Spleen (tissue), 11 donors: ENCODE data around the gene RP9. TPM values are rescaled to one million over a fixed set of nuclear protein-coding genes. Genes with fewer than 3 reads are reported as not detected.

ENCODE experiments used
- DNase-seq: peaks from one replicate; pipeline ENCODE4 v3.0.0-alpha.2; 2020
- H3K27ac ChIP-seq, 8 donors: fragments of 200-600 bp; sonication (generic) in 7 of 8; 1 replicate in 4 of 8; 2 replicates in 4 of 8; pipeline versions ENCODE4 v1.5.0 to v1.8.0; 2016 to 2021; ENCODE audit warnings: inconsistent platforms in 4 of 8, mild to moderate bottlenecking in 4 of 8, moderate library complexity in 1 of 8
- H3K27me3 ChIP-seq, 7 donors: fragments of 200-600 bp; sonication (generic) in 6 of 7; replicated peaks in 1 of 7; 1 replicate in 4 of 7; 2 replicates in 3 of 7; pipeline versions ENCODE4 v1.5.0 to v1.8.0; 2016 to 2021; ENCODE audit warnings: inconsistent platforms in 3 of 7, mild to moderate bottlenecking in 1 of 7
- H3K36me3 ChIP-seq, 6 donors: fragments of 200-600 bp; sonication (generic) in 5 of 6; 1 replicate in 4 of 6; 2 replicates in 2 of 6; pipeline versions ENCODE4 v1.5.0 to v1.8.0; 2016 to 2021; ENCODE audit warnings: inconsistent platforms in 2 of 6
- H3K4me1 ChIP-seq, 6 donors: fragments of 200-600 bp; sonication (generic) in 5 of 6; 1 replicate in 3 of 6; 2 replicates in 3 of 6; pipeline versions ENCODE4 v1.5.0 to v1.8.0; 2016 to 2021; ENCODE audit warnings: inconsistent platforms in 3 of 6
- H3K4me3 ChIP-seq, 8 donors: fragments of 200-600 bp; sonication (generic) in 7 of 8; 1 replicate in 4 of 8; 2 replicates in 4 of 8; pipeline versions ENCODE4 v1.5.0 to v1.8.0; 2016 to 2021; ENCODE audit warnings: inconsistent platforms in 4 of 8, mild to moderate bottlenecking in 4 of 8, moderate library complexity in 2 of 8
- H3K9me3 ChIP-seq, 8 donors: fragments of 200-600 bp; sonication (generic) in 7 of 8; 1 replicate in 4 of 8; 2 replicates in 4 of 8; pipeline versions ENCODE4 v1.5.0 to v1.8.0; 2016 to 2021; ENCODE audit warnings: inconsistent platforms in 4 of 8
- POLR2A ChIP-seq, 3 donors: fragments of 450-650 bp; IDR thresholded peaks; one replicate each; pipeline ENCODE4 v1.5.1; 2017; ENCODE audit warnings: antibody characterized with exemption in 3 of 3, mild to moderate bottlenecking in 1 of 3
- POLR2AphosphoS5 ChIP-seq, 3 donors: sonication (generic); formaldehyde crosslinking; IDR thresholded peaks; one replicate each; pipeline ENCODE4 v1.5.1; 2017; ENCODE audit warnings: antibody characterized with exemption in 3 of 3
- WGBS, 5 donors: extraction: QIAGEN DNeasy Blood & Tissue Kit in 3 of 5; methylation state at CpG; one replicate each; pipeline versions ENCODE4 v1.1.5 to v1.1.7; 2013 to 2018; 5-methylcytosine and 5-hydroxymethylcytosine counted together
- intact Hi-C: fragments of 100-400 bp; cut with DNase I; formaldehyde crosslinking; loops from one replicate; pipeline ENCODE4 v1.15.0; 2023; ENCODE audit warnings: low total_unique reads
- polyA plus RNA-seq, 3 donors: library from polyadenylated mRNA; stranded (reverse); fragments of 200-250 nt; gene quantifications; one replicate each; pipeline ENCODE4 v1.2.1, GENCODE V29; 2013
- total RNA-seq, 7 donors: library from RNA; depleted of rRNA in 3 of 7; stranded (reverse); fragments of >200 nt in 3 of 7; fragmentation: NEBNext Ultra II Directional in 4 of 7; extraction: Animal tissue kit (Norgen Biotek cat#: 25700) in 4 of 7; gene quantifications; one replicate each; pipeline versions ENCODE4 v1.1.0 to v1.2.1, GENCODE V29; 2016 to 2021
- TF ChIP-seq, protein P1 (sequence below), 11 experiments: fragments of 200-600 bp in 7 of 11; fragments of 450-650 bp in 4 of 11; sonication (generic) in 4 of 11; IDR thresholded peaks in 8 of 11; conservative IDR thresholded peaks in 3 of 11; 1 replicate in 7 of 11; 2 replicates in 4 of 11; pipeline versions ENCODE4 v1.4.0 to v1.8.0; 2016 to 2021; ENCODE audit warnings: antibody characterized with exemption in 11 of 11, inconsistent platforms in 4 of 11, mild to moderate bottlenecking in 1 of 11
- donor health status: healthy with polysubstance abuse.
- donor health status: DM: no; HTN: no; CAD: no; lungs with moderate emphysema.
- donor health status: DM: no; HTN: no; CAD: no.
- donor health status: Bipolar disorder and iron deficiency.
- donor health status: healthy.
- donor health status: DM: no; HTN: no; CAD: no.
- donor health status: DM: yes; HTN: yes; CAD: no.

Gene RP9
- total and polyA plus RNA-seq, 10 donors = 12.6 to 48.1 (median 20.5) TPM

DNA sequence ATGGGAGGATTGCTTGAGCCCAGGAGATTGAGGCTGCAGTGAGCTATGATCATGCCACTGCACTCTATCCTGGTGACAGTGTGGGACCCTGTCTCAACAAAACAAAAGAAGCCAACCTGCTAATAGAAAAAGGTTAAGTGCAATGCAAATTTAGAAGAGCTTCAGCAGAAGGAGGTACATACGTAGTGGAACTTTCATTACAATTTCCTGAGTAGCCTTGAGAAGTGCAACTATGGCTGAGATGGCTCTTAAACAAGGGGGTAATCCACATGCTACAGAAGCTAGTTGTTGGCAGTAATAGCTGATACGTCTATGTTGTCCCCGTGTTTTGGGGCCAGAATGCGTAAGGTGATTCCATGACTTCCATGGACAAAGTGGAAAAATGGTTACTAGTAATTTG, 36.0 kb downstream of the RP9 start:
- H3K27me3 ChIP-seq = no peaks in the 10 kb centered on the region
- H3K27ac ChIP-seq = no peak overlapping the region
- H3K4me1 ChIP-seq = peaks cover 0 to 10% (median 0%) of the 10 kb centered on the region in 6 donors
- H3K36me3 ChIP-seq = no peaks in the 10 kb centered on the region
- no peak overlapping the region for H3K4me3 ChIP-seq
- peaks cover 0 to 32% (median 24%) of the 10 kb centered on the region in 8 donors for H3K9me3 ChIP-seq
- intact Hi-C loops = no loop called here
- TF ChIP-seq POLR2AphosphoS5 (IDR thresholded peaks at IDR 0.05) (no peak), POLR2A (IDR thresholded peaks at IDR 0.05) (no peak)
- TF ChIP-seq, protein P1, sequence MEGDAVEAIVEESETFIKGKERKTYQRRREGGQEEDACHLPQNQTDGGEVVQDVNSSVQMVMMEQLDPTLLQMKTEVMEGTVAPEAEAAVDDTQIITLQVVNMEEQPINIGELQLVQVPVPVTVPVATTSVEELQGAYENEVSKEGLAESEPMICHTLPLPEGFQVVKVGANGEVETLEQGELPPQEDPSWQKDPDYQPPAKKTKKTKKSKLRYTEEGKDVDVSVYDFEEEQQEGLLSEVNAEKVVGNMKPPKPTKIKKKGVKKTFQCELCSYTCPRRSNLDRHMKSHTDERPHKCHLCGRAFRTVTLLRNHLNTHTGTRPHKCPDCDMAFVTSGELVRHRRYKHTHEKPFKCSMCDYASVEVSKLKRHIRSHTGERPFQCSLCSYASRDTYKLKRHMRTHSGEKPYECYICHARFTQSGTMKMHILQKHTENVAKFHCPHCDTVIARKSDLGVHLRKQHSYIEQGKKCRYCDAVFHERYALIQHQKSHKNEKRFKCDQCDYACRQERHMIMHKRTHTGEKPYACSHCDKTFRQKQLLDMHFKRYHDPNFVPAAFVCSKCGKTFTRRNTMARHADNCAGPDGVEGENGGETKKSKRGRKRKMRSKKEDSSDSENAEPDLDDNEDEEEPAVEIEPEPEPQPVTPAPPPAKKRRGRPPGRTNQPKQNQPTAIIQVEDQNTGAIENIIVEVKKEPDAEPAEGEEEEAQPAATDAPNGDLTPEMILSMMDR (IDR thresholded peaks at IDR 0.05 in 8 of 11, conservative IDR thresholded peaks at IDR 0.05 in 3 of 11) = no peak
- no peak for DNase-seq
- WGBS, 5 donors = 84 to 97% (median 92%) methylated on average over 4 of the region's 4 CpGs

DNA sequence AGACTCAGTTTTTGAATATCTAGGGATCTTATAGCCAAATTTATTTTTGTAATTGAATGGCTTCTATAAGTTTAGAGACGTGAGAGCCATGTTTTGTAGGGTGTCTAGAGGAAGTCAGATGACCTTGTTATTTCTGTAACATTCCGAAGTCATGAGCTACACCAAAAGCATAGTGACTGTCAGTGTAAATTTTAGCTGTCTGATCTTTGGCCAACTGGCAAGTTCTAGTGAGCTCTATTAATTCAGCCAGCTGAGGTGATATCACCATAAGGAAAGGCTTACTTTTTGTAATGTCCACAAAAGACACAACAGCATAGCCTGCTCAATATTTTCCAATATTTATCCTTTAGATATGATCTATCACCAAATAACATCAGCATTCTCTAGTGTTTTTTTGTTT, 36.7 kb downstream of the RP9 start:
- H3K36me3 ChIP-seq = no peaks in the 10 kb centered on the region
- peaks cover 0 to 37% (median 24%) of the 10 kb centered on the region in 8 donors for H3K9me3 ChIP-seq
- WGBS, 5 donors = 58 to 70% (median 61%) methylated on average over 2 of the region's 2 CpGs
- H3K27ac ChIP-seq = no peak overlapping the region
- intact Hi-C loops = no loop called here
- no peak for DNase-seq
- TF ChIP-seq POLR2A (IDR thresholded peaks at IDR 0.05) = no peak
- TF ChIP-seq, protein P1 (IDR thresholded peaks at IDR 0.05 in 8 of 11, conservative IDR thresholded peaks at IDR 0.05 in 3 of 11) = no peak
- TF ChIP-seq POLR2AphosphoS5 (IDR thresholded peaks at IDR 0.05) = no peak
- peaks cover 0 to 10% (median 0%) of the 10 kb centered on the region in 6 donors for H3K4me1 ChIP-seq
- no peak overlapping the region for H3K4me3 ChIP-seq
- no peaks in the 10 kb centered on the region for H3K27me3 ChIP-seq

DNA sequence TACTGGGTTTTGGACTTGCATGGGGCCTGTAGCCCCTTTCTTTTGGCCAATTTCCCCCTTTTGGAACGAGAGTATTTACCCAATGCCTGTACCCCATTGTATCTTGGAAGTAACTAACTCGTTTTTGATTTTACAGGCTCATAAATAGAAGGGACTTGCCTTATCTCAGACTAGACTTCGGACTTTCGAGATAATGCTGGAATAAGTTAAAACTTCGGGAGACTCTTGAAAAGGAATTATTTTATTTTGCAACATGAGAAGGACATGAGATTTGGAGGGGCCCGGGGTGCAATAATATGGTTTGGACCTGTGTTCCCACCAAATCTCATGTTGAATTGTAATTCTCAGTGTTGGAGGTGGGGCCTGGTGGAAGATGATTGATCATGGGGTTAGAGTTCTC, 38.4 kb downstream of the RP9 start:
- DNase-seq = no peak
- TF ChIP-seq, protein P1 (IDR thresholded peaks at IDR 0.05 in 8 of 11, conservative IDR thresholded peaks at IDR 0.05 in 3 of 11) = no peak
- TF ChIP-seq POLR2AphosphoS5 (IDR thresholded peaks at IDR 0.05) = no peak
- TF ChIP-seq POLR2A (IDR thresholded peaks at IDR 0.05) = no peak
- no peaks in the 10 kb centered on the region for H3K4me1 ChIP-seq
- no peak overlapping the region for H3K4me3 ChIP-seq
- H3K27me3 ChIP-seq = no peaks in the 10 kb centered on the region
- intact Hi-C loops = no loop called here
- 69 to 88% (median 76%) methylated on average over 6 of the region's 6 CpGs for WGBS, 5 donors
- no peak overlapping the region for H3K27ac ChIP-seq
- no peaks in the 10 kb centered on the region for H3K36me3 ChIP-seq
- peaks cover 0 to 50% (median 37%) of the 10 kb centered on the region in 8 donors for H3K9me3 ChIP-seq

- Histone ChIP-seq H3K27me3 (no peaks in the 10 kb centered on the region), H3K4me3 (no peak overlapping the region), H3K36me3 (no peaks in the 10 kb centered on the region), H3K27ac (no peak overlapping the region), H3K4me1 (no peaks in the 10 kb centered on the region), H3K9me3 (peaks cover 0 to 55% (median 39%) of the 10 kb centered on the region in 8 donors)
- TF ChIP-seq POLR2AphosphoS5 (IDR thresholded peaks at IDR 0.05) = no peak
- TF ChIP-seq, protein P1 (IDR thresholded peaks at IDR 0.05 in 8 of 11, conservative IDR thresholded peaks at IDR 0.05 in 3 of 11) = no peak
- TF ChIP-seq POLR2A (IDR thresholded peaks at IDR 0.05) = no peak
- no peak for DNase-seq
- 90 to 100% (median 93%) methylated on average over 2 of the region's 2 CpGs for WGBS, 5 donors
- intact Hi-C loops = no loop called here
Measured at GRCh38 chr7:33070277-33070676, 38.9 kb downstream of the RP9 start.
